Measurements from ENCODE around the gene CPNE8.

- TF ChIP-seq CTCF (IDR thresholded peaks at IDR 0.05; ENCODE audit: low read length): peak; percentile 17
- TF ChIP-seq EZH2 (optimal IDR thresholded peaks at IDR 0.05; ENCODE audit: low read depth, low read length): no peak
These were observed 6.2 kb upstream of the CPNE8 start for GRCh38 chr12:38911611-38912010.
